GM19438 (cell line): ENCODE data around the gene NEIL1.
"Not testable (repeated sequence)": the region's sequence is repeated elsewhere in the genome, so short reads cannot be mapped to it uniquely, and the experiment has no call there.

Experiments used
- ATAC-seq: cut with Tn5 transposase; IDR thresholded peaks from one replicate; pipeline ENCODE4 v1.9.1; 2021; ENCODE audit warnings: low read depth; ENCODE audit not compliant: unreplicated experiment

Gene NEIL1, protein sequence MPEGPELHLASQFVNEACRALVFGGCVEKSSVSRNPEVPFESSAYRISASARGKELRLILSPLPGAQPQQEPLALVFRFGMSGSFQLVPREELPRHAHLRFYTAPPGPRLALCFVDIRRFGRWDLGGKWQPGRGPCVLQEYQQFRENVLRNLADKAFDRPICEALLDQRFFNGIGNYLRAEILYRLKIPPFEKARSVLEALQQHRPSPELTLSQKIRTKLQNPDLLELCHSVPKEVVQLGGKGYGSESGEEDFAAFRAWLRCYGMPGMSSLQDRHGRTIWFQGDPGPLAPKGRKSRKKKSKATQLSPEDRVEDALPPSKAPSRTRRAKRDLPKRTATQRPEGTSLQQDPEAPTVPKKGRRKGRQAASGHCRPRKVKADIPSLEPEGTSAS

DNA sequence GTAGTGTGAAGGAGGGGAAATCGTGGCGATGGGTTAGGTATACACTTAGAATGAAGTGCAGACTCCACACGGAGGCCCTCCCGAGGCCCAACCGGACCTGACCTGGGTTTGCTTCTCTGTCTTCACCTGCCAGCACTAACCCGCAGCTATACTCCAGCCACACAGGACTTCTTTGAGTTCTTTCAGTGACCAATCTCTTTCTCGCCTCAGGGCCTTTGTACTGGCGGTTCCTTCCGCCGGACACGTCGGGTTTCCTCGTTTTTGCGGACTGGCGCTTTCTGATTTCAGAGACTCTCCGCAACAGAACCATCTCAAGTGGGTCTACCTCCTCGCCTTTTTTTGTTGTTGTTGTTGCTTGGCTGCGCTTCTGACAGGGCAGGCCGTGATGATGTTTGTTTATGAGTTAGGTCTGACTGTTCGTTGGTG is at the start of gene NEIL1:
TSS of gene NEIL1 (plus strand) at position 244 of the 426 bp plus-strand sequence. CDS start 1,867 bp downstream, outside the sequence.
- ATAC-seq, result peak; percentile 19

DNA sequence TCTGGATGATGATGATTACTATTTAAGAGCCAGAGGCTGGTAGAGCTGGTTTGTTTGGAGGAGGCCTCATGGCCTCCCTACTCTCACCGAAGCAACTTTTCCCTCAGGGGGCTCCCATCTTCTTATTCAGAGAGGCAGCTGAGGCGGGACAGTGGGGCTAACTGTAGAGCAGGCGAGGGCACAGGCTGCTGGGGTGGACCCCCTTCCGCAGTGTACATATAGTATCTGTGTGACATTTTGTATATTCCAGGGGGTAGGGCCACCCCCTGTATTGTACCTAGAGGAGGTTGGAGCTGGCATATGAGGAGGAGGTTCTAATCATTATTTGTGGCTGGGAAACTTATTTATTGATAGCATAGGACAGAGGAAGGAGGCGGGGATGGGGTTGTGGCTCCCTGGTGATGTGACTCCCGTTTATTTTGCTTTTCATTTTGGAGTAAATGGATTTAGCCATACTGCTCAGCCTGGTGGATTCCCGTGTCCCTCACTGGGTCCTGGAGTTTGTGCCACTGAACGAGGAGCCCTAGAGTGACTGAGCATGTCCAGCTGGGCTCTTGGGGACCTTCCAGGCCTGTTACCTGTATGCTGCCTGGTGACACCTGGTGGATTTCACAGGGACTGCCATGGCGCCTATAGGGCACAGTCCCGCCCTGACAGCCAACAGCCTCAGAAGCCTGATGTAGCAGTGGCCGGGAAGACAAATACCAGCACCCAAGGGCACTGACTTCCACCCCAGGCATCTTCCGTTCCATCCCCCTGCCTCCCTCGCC is 48.1 kb upstream of the NEIL1 start:
- ATAC-seq, result peak; percentile 68

DNA sequence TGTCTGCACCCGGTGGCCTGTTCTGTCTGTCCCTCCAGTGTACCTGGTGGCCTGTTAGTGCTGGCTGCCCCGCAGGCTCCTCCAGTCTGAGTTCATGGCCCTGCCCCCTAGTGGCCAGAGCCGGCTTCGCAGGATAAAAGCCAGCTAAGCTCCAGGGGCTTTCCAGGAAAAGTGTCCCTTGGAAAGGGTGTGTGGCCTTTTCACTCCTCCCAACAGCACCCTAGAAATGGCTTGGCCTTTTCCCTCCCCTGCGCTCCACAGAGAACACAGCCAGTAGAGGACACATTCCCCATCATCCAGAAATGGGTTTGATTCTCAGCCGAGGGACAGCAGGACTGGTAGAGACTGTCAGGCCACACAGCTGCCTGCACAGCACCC is 47.5 kb upstream of the NEIL1 start:
- peak; percentile 47 for ATAC-seq

DNA sequence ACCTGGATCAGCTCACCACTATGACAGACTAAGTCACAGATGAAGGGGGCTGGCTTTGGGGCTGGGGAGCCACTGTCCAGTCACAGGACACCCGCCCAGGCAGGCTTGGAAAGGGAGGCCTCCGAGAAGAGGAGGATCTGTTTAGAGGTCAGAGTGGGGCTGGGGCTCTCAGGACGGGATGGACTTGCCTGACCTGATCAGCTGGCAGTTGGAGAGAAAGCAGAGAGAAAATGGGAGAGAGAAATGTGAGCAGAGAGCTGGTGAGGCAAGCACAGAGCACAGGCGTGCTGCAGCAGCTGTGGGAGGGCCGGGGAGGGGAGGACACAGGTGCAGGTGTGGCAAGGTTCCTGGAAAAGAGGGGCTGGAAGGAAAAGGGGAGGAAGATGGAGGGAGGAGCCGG is 46.8 kb upstream of the NEIL1 start:
- ATAC-seq, result not testable (repeated sequence)

DNA sequence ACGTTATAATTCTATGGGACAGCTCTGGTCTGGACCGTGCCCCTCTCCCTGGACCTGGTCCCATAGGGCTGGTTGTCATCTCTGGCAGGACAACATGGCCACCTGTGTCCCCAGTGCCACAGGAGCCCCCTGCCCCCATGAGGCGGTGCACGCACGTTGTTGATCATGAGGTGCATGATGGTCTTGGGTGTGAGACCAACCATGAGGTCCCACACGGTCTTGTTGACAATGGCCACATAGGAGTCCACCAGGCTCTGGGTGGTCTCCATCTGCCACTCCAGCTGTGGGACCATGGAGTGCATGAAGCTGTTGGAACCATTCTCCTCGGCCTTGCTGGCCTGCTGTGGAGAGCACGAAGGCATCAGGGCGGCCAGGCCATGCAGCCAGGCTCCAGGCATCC is 44.5 kb upstream of the NEIL1 start:
- no peak for ATAC-seq

DNA sequence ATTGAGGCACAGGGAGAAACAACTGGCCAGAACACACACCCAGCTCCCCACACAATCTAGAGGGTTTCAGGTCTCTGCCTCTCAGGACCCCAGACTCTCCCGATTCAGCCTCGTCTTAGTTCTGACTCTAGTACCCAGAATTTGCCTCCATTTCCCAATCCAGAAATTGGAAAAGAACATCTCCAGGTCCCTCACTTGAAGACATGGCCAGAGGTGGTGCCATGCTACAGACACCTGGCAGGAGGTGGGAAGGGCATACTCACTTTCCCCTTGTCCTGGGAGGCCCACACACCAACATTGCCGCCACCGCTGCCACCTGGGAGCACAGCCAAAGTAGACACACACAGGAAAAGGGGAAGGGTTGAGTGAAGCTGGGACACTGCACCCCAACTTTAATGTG is 44.1 kb upstream of the NEIL1 start:
- not testable (repeated sequence) for ATAC-seq

DNA sequence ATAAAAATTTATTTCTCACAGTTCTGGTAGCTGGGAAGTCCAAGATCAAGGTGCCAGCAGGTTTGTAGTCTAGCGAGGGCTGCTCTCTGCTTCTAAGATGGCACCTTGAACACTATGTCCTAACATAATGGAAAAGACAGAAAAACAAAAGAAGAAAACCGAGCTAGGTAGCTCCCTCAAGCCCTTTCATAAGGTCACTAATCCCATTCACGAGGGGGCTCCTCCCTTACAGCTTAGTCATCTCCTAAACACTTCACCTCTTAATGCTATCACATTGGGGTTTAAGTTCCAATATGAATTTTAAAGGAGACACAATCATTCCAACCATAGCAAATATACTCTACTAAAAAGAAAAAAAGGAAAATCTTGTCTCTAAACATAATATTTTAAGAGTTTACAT is 40.7 kb upstream of the NEIL1 start:
- no peak for ATAC-seq

DNA sequence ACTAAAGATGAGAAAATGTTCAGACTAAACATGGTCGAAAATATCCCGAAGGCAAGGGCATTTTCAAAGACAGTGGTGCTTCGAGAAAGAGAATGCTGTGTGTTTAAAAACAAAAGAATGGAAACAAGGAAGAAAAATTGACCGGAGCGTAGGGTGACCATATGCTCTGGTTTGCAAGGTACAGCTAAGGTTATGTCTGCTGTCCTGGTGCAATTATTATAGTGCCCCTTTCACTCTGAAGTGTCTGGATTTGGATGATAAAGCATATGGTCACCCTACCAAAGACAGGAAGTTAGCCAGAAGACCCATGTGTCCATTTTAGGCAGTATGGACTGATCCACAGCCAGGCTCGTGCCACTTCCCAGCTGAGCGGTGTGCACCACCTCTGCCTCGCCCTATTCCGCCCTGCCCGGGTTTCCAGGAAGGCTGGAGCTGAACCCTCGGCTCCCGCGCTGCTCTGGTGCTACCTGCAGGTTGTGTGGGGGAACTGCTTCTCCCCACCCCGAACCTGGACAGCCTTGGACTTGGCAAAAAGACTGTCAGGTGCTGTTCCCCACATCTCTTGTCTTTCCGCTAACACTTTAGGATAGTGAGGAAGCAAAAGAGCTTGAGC is 39.0 kb upstream of the NEIL1 start:
- no peak for ATAC-seq

DNA sequence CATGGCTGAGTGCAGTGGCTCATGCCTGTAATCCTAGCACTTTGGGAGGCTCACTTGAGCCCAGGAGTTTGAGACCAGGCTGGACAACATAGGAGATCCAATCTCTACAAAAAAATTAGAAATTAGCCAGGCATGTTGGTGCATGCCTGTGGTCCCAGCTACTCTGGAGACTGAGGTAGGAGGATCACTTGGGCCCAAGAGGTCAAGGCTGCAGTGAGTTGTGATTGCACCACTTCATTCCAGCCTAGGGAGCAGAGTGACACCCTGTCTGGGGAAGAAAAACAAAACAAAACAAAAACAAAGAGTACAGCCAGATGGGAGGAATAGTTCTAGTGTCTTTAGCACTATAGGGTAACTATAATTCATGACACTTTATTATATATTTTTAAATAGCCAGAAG is 37.1 kb upstream of the NEIL1 start:
- ATAC-seq, result no peak

DNA sequence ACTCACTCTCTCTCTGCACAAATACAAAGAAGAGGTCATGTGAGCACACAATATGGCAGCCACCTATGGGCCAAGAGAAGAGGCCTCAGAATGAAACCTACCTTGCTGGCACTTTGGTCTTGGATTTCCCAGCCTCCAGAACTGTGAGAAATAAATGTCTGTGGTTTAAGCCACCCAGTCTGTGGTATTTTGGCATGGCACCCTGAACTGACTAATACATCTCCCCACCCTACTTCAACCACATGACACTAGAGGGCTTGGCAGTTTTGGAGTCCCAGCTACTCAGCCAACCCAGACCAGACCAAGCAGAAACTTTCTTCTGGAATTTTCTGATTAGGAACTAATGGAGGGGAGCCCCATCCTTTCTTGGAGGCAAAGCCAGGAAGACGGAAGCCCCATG is 34.3 kb upstream of the NEIL1 start:
- not testable (repeated sequence) for ATAC-seq

DNA sequence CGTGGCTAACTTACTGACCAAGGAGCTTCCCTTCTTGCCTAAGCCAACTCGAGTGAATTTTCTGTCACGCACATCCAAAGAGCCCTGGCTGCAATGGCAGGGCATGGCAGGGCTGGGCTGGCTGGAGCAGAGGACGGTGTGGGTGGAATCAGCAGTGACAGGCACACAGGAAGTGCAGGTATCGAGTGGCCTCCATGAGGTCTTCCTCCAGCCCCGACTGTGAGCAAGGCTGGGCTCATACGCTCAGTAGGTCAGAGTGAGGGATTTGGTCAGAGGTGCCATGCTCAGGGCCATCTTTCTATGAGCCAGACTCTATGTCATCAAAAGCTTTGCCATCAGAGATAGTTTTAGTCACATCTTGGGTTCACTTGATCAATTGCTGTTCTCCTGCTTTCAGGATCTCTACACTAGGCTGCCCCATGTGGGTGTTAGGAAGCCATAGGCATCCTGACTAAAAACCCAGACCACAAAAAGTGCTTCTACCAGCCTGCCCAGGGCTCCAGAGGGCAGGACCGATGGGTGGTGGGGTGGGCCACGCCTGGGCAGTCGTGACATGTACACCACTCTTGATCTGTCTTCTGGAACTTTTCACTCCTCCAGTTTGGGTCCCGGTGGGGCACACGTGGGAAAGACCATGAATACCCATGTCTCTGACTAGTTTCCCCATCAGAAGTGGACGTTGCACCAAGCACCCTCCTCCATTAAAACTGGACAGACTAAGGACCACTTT is 33.6 kb upstream of the NEIL1 start:
- no peak for ATAC-seq

DNA sequence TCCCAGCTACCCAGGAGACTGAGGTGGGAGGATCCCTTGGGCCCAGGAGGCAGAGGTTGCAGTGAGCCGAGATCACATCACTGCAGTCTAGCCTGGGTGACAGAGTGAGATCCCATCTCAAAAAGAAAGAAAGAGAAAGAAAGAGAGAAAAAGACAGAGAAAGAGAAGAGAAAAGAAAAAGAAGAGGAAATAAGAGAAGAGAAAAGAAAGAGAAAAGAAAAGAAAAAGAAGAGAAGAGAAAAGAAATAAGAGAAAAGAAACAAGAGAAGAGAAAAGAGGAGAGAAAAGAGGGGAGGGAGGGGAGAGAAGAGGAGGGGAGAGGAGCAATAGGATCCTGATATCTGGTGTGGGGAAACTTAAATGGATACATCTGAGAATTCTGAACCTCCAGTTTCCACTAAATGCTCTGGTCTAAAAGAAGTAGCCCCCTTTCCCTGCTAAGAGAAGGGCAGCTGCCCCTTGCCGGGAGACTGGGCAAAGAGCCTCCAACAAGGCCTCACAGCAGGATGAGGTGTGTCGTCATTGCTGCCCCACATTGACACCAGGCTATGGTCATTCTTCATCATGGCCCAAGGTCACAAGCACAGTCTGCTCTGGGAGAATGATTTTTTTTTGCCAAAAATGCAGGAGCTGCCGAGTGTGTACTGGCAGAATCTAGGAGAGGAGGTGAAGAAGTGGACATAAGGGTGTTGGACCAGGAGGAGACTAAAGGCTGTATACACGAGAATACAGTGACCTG is 32.1 kb upstream of the NEIL1 start:
- ATAC-seq, result no peak

DNA sequence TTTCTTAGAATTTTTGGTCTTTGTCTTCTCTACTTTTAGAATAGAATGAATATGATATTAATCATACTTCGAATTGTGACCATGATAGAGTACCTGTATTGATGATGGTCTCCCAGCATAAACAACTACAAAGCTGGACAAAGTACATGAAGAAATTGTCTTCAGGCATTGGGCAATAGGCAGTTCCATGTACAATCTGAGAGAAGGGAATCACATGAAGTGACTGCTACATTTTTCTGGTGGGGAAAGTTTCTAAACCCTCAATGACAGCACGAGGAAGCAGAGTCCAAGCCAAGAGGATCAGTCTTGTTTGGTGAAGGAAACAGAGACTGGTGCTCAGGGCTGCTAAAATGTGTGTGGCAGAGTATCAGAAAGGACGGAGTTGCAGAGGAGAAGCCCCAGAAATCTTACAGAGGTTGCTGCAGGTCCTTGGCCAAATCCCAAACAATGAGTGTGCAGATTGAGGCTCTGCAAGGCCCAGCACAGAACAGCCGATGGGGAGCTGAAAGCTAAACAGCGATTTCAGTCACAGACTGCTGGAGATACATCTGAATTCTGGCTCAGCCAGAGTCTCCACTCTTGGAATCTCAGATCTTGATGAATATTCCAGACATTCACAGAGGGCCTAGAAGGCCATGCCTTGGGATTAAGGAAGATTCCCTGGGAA is 27.5 kb upstream of the NEIL1 start:
- not testable (repeated sequence) for ATAC-seq

DNA sequence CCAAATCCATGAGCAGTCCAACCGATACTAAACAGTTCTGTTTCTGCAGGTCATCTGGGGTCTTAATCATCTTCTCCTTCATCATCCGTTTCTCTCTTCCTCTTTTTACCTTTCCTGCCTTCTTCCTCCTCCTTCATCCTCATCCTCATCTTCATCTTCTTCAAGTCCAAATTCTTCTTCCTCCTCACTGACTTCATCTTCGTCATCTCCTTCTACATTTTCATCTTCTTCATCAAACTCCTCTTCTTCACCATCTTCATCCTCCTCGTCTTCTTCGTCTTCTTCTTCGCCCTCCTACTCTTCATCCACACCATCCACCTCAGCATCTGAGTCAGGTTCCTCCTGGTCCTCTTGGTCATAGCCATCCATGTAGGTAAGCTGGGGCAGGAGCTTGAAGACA is 25.1 kb upstream of the NEIL1 start:
- no peak for ATAC-seq

DNA sequence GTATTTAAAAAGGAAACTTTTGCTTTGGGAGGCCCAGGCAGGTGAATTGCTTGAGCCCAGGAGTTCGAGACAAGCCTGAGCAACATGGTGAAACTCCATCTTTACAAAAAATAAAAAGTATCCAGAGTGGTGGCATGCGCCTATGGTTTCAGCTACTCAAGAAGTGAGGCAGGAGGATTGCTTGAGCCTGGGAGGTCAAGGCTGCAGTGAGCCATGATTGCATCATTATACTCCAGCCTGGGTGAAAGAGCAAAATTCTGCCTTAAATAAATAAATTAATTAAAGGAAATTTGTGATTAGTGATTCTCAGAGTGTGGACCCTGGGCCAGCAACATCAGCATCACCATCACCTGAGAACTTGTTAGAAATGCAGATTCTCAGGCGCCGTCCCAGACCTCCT is 20.9 kb upstream of the NEIL1 start:
- ATAC-seq, result no peak

DNA sequence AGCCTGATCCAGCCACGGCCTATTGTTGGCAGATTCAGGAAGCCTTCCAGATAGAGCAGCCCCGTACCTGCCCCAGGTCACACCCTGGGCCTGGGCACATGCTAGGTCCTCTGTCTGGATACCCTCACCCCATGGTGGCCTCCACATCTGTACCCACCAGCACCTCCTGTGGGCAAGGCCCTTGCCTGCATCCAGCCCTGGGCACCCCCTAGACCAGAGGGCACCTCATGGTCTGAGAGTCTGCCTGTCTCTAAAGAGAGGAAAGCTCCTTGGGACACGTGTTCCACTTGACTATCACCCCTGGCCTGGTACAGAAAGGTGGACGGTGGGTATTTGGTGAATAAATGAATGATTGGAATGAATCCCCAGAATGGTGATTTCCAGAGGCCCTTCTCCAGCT is 19.8 kb upstream of the NEIL1 start:
- ATAC-seq, result no peak

DNA sequence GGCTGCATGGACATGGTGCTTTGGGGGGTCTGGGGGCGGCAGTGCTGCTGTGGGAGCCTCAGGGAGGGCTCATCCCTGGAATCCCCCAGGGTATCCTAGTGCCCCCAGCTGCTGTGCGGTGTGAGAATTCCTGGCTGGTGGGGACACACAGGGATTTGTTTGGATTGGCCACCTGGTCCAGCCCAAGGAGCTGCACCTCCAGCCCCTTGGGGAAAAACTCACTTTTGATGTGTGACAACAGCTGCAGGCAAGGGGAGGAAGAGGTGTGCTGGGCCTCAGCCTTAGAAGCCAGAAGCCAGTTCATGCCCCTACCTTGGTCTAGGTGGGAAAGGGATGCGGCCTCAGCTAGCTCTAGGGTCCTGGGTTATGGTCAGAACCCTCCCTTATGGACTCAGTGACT is 19.3 kb upstream of the NEIL1 start:
- ATAC-seq, result no peak

DNA sequence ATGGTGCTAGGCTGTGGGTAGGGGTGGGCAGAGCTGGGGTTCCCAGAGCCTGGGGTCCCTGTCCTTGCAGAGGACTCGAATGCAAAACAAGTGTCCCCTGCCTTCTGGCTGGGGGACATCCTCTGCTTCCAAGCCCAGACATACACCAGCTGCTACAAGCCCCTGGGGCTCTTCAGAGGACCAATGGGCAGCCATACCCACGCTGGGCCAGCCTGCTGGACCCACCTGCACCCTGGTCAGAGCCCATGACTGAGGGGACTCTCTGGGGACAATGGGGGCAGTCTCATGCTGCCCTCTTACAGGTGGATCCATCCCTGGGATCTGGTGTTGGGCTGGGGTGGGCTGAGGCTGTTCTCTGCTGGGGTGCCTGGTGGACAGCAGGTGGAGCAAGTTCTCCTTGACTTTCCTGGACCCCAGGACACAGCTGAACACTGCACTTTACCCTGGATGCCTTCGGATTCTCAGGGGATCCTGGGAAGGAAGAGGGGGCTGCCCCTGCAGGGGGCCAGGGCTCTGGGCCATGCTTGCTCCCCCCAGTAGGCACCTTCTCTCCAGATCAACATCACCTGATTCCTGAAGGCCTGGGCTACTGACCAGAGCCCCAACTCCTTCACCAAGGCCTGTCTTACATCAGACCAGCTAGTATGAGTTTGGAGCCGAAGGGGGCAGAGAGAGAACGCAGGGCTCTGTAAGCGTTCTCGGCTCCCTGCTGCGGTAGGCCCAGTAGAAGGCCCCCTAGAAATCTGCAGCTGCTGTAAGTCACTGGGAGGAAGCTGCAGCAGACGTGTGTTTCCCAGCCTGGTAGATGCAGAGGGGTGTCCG is 18.1 kb upstream of the NEIL1 start:
- ATAC-seq, result no peak

DNA sequence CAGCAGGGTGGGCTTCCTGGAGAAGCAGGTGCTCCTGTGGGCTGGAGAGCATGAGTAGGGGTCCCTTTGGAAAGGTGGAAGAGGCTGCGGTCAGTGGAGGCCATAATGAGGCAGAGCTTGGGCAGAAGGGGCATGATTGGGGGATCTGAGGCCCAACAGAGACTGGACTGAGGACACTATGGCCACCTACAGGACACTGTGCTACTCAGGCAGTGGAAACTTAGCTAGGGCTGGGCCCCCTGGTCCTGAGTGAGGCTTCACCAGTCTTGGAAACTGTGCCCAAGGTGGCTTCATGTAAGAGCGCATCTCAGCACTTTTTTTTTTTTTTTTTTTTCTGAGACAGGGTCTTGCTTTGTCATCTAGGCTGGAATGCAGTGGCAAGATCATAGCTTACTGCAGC is 17.3 kb upstream of the NEIL1 start:
- ATAC-seq, result no peak
